8988T (cell line): Measurements from ENCODE around the gene NHS.

Experiments used
- DNase-seq: peaks from one replicate; pipeline ENCODE4 v3.0.0; 2011

The NHS gene

DNA sequence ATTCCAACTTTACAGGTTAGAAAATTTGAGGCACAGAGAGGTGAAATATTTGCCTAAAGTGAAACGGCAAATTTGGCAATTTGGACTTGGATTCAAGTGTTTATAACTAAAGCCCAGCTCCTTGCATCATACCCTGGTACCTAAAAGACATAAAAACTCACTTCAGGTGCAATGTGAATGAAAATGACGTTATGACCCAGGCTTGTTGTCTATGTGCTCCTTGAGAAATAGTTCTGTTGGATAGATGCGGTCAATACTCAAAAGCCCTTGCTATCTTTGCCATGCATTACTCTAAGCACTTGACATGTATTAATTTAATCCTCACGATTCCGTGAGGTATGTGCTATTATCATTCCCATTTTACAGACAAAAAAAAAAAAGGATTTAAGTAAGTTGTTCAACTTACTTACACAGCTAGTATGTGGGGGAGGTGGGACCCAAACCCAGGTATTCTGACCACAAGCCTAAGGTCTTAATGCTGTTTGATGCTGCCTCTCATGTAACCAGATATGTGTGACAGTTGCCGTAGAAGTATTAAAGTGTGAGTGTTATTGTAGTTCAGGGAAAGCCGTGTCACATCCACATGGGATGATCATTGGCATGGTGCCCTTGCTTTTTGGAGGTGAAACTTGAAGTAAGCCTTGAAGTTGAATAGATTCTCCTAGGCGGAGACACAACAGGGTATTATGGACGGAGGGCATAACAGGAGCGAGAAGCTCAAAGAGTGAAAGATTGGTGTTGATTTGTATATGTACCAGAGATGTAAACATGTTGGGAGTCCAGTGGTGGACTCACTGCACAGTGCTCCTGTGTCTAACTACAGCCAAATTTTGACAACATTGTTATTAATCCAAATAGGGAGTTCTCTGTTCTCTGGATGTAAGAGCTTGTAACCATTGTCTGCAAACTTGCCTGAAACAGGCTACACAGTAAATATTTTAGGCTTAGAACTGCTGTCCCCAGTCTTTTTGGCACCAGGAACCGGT lies 365.4 kb downstream of the NHS start:
- no peak for DNase-seq

DNA sequence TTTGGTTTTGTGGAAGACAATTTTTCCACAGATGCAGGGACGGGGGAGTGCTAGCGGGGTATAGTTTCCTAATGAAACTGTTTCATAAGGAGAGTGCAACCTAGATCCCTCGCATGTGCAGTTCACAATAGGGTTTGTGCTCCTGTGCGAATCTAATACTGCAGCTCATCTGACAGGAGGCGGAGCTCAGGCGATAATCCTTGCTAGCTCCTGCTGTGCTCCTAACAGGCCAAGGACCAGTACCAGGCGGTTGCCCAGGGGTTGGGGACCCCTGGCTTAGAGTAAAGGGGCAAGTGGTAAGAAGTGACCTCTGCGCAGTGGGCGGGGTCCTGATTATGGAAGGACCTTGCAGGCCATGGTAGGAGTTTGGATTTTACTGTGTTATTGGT lies 366.1 kb downstream of the NHS start:
- no peak for DNase-seq

DNA sequence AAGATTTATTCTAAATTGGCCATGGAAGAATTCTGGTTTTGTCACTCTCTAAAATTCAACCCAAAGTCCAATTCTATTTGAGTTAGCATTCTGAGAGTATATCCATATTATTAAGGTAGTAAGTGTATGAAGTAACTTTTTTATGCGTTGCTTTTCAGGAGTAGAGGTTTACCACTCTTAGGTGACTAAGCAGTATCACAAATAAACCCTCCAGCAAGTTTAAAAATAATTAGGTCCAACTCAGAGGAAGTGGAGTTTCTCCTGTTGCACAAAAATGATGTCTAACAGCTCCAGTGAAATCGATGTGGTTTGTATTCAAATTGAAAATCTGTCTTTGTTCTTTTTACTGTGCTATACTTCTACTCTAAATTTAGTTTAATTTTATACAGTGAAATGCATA lies 368.9 kb downstream of the NHS start:
- DNase-seq = no peak

DNA sequence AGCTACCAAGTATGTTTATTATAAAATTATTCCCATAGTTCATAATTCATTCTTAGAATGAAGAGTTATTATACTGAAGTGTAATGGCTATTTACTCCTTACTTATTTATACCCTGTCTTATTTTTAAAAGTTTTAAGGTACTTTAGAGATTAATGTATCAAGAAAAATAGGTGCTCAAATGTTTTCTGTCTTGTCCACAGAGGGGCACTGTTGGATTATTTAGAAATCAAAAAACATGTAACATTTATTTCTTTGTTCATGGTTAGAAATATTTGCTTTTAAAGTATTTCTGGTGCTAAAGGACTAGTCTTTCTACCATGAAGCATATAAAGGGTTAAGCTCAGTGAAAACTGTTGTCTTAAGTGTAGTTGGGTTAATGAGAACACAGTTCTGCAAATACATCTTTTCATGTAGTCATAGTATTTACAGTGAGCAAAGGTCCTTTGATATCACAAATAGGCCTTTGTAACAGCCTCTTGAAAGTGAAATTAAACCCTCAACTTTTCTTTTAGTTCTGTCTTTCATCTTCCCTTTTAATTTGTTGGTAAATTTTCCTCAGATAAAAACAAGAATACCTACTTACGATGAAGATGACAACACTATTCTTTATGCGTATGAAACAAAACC lies 370.0 kb downstream of the NHS start:
- no peak for DNase-seq

DNA sequence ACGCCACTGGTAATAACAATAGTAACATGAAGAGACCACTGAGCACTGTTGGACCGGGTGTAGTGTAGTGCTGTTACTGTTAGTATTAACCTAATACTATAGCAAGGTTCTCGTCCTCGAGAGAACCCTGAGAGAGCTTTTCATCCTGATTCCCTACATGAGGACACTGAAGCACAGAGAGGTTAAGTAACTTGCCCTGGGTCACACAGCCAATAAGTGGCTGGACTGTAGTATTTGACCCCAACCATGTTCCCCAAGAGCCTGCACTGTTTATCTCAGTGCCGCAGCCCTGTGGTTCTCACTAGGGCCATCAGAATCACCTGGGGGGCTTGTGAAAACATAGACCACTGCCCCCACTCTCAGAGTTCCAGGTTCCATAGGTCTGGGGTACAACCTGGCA lies 372.7 kb downstream of the NHS start:
- no peak for DNase-seq

DNA sequence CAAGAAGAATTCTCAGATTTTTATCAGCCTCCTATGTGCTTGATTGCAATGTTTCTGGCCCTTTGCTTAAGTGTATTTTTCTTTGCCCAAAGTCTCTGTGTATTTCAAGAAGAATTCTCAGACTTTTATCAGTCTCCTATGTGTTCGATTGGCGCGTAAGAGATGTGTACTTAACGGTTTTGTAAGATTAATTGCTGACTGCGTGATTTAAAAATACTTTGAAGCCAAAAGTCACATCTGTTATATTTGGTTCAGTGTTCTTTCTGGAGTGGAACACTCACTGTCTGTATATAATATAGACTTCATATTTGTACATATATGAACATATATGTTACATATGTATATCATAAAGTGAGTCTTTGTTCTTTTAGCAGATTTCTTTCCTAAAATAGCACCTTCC lies 373.7 kb downstream of the NHS start:
- no peak for DNase-seq

DNA sequence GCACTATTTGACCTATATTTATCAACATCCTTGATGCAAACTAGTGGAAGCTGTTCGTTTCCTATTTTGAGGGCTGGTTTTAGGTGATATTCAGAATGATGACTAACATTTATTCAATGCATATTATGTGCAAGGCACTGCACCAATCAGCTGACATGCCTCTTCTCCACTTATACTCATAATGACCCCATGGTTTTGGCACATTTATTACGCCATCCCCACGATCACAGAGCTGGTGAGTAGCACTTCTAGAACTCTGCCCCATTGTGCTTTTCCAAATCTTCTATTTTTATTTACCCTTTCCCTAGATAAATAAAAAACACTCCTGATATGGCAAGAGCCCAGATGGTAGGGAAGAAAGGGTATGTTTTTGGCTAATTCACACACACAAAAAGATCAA lies 375.4 kb downstream of the NHS start:
- no peak for DNase-seq

DNA sequence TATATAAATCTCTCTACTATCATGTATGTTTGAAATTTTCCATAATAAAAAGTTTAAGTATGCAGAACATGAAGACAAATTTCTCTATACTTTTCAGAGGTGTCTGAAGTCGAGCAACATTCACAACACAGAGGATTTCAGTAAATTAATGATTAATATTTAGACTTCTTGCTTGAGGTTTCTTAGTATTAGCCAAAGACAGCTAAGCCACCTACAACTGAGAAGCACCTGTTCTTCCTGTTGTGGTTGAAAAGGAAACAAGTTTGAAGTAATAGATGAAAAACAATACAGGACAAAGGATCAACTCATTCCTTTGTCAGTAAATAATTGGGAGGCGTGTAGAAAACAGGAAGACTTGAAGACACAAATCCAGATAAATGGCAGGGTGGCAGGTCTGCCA lies 383.4 kb downstream of the NHS start:
- no peak for DNase-seq

DNA sequence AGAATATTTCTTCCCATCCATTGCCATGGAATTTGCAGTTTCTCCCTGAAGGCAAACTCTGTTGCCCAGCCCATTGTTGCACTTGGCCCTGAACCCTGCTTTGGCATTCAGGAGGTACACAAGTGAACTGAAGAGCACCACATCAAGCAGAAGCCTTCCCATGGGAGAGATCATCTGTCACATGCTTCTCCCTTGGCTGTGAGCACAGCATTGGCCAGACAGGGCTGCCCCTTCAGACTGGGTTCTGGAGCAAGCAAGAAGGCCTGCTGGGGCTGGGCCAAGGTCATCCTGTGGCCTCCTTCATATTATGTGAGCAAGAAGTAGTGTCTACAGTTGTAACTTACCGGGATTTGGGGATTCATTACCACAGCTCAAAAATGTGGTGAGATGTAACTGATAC lies 385.0 kb downstream of the NHS start:
- no peak for DNase-seq

DNA sequence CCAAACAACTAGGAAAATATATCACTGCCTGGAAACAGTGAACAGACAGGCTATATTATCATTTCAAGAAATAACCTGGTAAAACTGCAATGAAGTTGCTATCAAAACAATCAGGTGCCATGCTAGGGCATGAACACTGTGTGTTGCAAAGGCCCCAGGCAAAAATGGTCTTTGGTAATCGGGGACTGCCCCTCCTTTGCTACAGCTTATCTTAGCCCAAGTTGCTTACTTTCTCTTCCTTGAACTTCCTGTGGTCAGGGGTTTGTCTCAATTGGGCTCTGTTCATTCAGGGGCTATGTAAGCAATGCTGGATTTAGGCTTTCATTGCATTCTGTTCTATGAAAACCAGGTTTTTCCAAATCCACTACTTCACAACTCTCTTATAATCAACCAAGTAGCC lies 392.7 kb downstream of the NHS start:
- no peak for DNase-seq

DNA sequence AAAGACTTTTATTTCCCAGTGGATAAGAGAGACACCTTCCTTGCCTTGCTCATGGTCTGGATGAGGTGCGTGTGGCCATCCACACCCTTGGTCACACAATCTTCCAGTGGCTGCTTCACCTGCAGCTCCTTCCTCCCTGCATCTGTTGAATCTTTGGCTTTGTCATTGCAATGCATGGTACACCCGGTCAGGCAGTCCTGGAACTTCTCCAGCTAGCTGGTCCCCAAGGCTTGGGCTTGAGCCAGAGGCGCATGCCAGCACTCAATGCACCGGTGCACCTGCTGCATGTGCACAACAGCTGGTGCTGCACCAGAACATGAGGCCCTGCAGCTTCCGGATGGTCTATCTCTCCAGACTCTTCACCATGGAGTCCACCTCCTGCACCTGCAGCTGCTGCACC lies 394.0 kb downstream of the NHS start:
- DNase-seq = no peak

DNA sequence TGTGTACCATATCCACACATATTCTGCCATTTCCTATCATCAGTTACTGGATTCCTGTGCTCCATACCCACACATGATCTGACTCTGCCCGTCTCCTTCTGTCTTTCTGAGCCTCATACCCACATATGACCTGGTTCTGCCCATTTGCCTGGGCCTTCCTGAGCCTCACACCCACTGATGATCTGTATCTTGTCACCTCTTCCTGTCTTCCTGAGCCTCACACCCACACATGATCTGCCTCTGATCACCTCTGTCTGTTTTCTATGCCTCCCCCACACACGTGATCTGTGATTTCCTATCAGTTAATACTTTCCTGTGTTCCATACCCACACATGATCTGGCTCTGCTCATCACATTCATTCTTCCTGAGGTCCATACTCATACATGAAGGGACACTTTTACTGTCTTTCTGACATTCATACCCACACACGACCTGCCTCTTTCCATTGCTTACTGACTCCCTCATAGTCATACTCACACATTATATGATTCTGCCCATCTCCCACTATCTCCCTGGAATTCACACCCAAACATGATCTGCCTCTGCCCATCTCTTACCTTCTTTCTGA lies 394.8 kb downstream of the NHS start:
- DNase-seq = no peak

DNA sequence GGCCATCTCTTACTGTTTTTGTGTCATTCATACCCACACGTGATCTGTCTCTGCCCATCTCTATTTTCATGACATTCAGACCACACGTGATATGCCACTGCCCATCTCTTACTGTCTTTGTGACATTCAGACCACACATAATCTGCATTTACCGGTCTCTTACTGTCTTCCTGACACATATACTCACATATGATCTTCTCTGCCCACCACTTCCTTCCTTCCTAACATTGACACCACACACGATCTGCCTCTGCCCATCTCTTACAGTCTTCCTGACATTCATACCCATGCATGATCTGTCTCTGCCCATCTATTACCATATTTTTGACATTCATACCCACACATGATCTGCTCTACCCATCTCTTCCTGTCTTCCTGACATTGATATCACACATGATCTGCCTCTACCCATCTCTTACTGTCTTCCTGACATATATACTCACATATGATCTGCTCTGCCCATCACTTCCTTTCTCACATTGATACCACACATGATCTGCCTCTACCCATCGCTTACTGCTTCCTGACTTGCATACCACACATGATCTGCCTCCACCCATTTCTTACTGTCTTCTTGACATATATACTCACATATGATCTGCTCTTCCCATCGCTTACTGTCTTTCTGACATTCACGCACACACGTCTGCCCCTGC lies 398.3 kb downstream of the NHS start:
- no peak for DNase-seq

DNA sequence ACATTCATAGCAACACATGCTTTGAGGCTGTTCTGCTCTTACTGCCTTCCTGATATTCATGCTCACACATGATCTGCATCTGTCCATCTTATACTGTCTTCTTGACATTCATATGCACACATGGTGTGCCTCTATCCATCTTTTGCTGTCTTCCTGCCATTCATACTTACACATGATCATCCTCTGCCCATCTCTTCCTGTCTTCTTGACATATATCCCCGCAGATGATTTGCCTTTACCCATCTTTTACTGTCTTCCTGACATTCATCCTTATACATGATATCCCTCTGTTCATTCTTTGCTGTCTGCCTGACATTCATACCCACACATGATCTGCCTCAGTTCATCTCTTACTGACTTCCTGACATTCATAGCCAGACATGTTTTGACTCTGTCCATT lies 399.1 kb downstream of the NHS start:
- DNase-seq = no peak

DNA sequence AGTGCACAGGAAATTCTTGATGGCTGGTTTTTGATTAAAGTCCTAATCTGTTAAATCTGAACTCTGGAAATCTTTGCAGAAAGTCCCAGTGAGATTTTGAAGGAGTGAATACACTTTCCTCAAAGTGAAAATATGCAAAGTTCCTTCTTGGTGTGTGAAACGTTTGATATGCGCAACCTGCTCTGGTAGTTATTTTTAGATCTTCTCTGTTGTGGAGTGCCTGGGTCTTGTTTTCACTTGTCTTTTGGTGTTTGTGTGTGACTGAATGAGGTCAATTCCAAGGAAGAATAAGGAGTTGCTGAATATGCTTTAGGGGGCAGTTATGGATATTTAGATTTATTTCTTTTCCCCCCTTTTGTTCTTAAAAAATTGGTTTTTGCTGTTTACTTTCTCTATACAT lies 404.0 kb downstream of the NHS start:
- no peak for DNase-seq

DNA sequence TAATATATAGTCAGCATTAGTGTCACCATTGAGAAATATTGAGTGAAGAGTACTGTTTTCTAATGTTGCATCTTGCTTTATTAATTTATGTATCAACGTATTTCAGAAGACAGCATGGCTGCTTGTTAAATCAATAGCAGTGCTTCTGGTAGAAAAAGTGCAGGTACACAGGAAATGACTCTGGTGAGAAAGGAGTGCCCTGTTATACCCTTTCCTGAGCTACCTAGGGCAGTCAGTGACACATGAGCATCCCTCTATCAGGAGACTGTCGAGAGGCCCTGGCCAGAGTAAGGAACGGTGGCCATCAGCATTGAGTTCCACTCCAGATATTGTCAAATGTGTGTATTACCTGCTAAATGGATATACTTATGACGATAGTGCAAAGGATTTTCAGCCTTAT lies 404.4 kb downstream of the NHS start:
- DNase-seq = no peak
